Measurements from ENCODE around the gene SETD1A. TPM values are rescaled to one million over a fixed set of nuclear protein-coding genes. Genes with fewer than 3 reads are reported as not detected.

SETD1A gene
- total and polyA plus RNA-seq, 2 of the 8 experiments (the other 6 are each of a cell fraction or from before 2014, with no cell fraction given) = 4.8 to 29.0 TPM

DNA sequence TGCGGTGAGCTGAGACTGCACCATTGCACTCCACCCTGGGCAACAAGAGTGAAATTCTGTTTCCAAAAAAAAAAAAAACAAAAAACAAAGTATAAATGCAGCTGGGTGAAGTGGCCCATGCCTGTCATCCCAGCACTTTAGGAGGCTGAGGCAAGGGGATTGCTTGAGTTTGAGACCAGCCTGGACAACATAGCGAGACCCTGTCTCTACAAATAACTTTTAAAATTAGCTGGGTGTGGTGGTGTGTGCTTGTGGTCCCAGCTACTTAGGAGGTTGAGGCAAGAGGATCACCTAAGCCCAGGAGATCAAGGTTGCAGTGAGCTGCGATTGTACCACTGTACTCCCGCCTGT lies 65.7 kb downstream of the SETD1A start:
- Histone ChIP-seq H4K8ac (ENCODE audit: extremely low read depth, insufficient read depth, low read length) (no peak overlapping the region), H3K27me3 (replicated peaks in 1 of 4; ENCODE audit: control insufficient read depth in 3 of 4, extremely low read depth in 1 of 4, insufficient read depth in 3 of 4, low read length in 3 of 4) (no peaks in the 10 kb centered on the region), H2BK20ac (ENCODE audit: low read length) (no peak overlapping the region), H2BK12ac (ENCODE audit: low read depth, low read length) (no peak overlapping the region), H4K20me1 (replicated peaks in 1 of 2; ENCODE audit: control insufficient read depth in 1 of 2, insufficient read depth in 2 of 2, low read length in 2 of 2) (no peaks in the 10 kb centered on the region), H2AFZ (ENCODE audit: low read length) (no peak overlapping the region), H2BK5ac (ENCODE audit: low read depth, low read length) (no peak overlapping the region), H3K79me1 (ENCODE audit: low read depth, low read length) (no peaks in the 10 kb centered on the region), H3K18ac (ENCODE audit: extremely low read depth, low read length) (no peak overlapping the region), H2AK5ac (ENCODE audit: low read depth, low read length) (no peak overlapping the region), H3K27ac (ENCODE audit: low read depth, low read length) (no peak overlapping the region), H3K4me1 (replicated peaks in 1 of 4; ENCODE audit: control insufficient read depth in 3 of 4, insufficient read depth in 4 of 4, low read length in 3 of 4) (no peaks in the 10 kb centered on the region), H3K36me3 (ENCODE audit: control insufficient read depth in 2 of 4, insufficient read depth in 4 of 4, low read length in 3 of 4) (no peaks in the 10 kb centered on the region), H3K14ac (ENCODE audit: insufficient read length) (no peak overlapping the region), H3K4ac (replicated peaks; ENCODE audit: insufficient read length, low read depth, low read length) (no peak overlapping the region), H3K23ac (ENCODE audit: insufficient read length) (no peak overlapping the region), H3K56ac (replicated peaks; ENCODE audit: insufficient read length, low read depth, low read length) (no peak overlapping the region), H2BK15ac (ENCODE audit: low read length) (no peak overlapping the region), H2BK120ac (replicated peaks; ENCODE audit: low read depth, low read length) (no peak overlapping the region), H3K79me2 (ENCODE audit: control insufficient read depth in 1 of 2, insufficient read depth in 2 of 2, low read length in 2 of 2) (no peaks in the 10 kb centered on the region), H4K5ac (ENCODE audit: insufficient read length, low read depth, low read length) (no peak overlapping the region), H3K23me2 (ENCODE audit: low read depth, low read length) (no peaks in the 10 kb centered on the region), H3K4me3 (ENCODE audit: extremely low read depth in 1 of 4, insufficient read depth in 2 of 4, low read depth in 3 of 4, low read length in 4 of 4) (no peak overlapping the region), H3K4me2 (ENCODE audit: insufficient read depth in 1 of 2, low read depth in 2 of 2, low read length in 2 of 2) (no peak overlapping the region), H4K91ac (replicated peaks; ENCODE audit: insufficient read length, low read length) (no peak overlapping the region), H3K9ac (replicated peaks in 1 of 4; ENCODE audit: extremely low read depth in 1 of 4, low read depth in 3 of 4, low read length in 3 of 4) (no peak overlapping the region), H3K9me3 (ENCODE audit: insufficient read depth in 2 of 2, low read depth in 1 of 2, low read length in 1 of 2) (no peaks in the 10 kb centered on the region)
- no peak for FAIRE-seq
- no peak for DNase-seq (ENCODE audit: low read depth in 1 of 2, low spot score in 2 of 2)
- POLR2A ChIA-PET (ENCODE audit: partially characterized antibody) = interaction anchor here (0.8 to 1.4 kb wide), 2 partner anchors 19 to 30 kb away, joined by 3 to 5 read pairs; no protein-coding TSS in a partner anchor
- 85% methylated on average over 4 of the region's 4 CpGs; no CpG with 5 or more reads in 1 of the 2 experiments for WGBS, 2 experiments (ENCODE audit: extremely low coverage in 1 of 2, insufficient coverage in 1 of 2, insufficient read length in 1 of 2, insufficient replicate concordance in 2 of 2, low coverage in 1 of 2, low lambda C conversion rate in 2 of 2, missing lambda C conversion rate in 1 of 2)
- CTCF ChIA-PET (ENCODE audit: partially characterized antibody) = interaction anchor here (0.8 to 2.1 kb wide), 4 partner anchors 19 to 837 kb away, joined by 3 to 4 read pairs (median 4); no protein-coding TSS in a partner anchor
- no peak for TF ChIP-seq POU5F1 (IDR thresholded peaks at IDR 0.05; ENCODE audit: low read depth, low read length)
- no peak for TF ChIP-seq HDAC6 (IDR thresholded peaks at IDR 0.05; ENCODE audit: low read depth, low read length)
- TF ChIP-seq, protein P1, sequence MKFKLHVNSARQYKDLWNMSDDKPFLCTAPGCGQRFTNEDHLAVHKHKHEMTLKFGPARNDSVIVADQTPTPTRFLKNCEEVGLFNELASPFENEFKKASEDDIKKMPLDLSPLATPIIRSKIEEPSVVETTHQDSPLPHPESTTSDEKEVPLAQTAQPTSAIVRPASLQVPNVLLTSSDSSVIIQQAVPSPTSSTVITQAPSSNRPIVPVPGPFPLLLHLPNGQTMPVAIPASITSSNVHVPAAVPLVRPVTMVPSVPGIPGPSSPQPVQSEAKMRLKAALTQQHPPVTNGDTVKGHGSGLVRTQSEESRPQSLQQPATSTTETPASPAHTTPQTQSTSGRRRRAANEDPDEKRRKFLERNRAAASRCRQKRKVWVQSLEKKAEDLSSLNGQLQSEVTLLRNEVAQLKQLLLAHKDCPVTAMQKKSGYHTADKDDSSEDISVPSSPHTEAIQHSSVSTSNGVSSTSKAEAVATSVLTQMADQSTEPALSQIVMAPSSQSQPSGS (IDR thresholded peaks at IDR 0.05; ENCODE audit: low read length) = no peak
- no peak for TF ChIP-seq TAF7 (optimal IDR thresholded peaks at IDR 0.05; ENCODE audit: borderline replicate concordance, low read depth, low read length)
- no peak for TF ChIP-seq CTBP2 (IDR thresholded peaks at IDR 0.05; ENCODE audit: borderline replicate concordance, insufficient read depth, insufficient read length, low read length)
- TF ChIP-seq CBX8 (IDR thresholded peaks at IDR 0.05; ENCODE audit: borderline replicate concordance, low read depth, low read length) = no peak
- no peak for TF ChIP-seq ZNF274 (IDR thresholded peaks at IDR 0.05; ENCODE audit: borderline replicate concordance, extremely low read depth, low read length)
- TF ChIP-seq, protein P2, sequence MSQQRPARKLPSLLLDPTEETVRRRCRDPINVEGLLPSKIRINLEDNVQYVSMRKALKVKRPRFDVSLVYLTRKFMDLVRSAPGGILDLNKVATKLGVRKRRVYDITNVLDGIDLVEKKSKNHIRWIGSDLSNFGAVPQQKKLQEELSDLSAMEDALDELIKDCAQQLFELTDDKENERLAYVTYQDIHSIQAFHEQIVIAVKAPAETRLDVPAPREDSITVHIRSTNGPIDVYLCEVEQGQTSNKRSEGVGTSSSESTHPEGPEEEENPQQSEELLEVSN (IDR thresholded peaks at IDR 0.05) = no peak
- TF ChIP-seq SAP30 (IDR thresholded peaks at IDR 0.05; ENCODE audit: insufficient read depth, insufficient replicate concordance, low read length) = no peak
- TF ChIP-seq RBBP5 (IDR thresholded peaks at IDR 0.05; ENCODE audit: borderline replicate concordance, low read depth, low read length) = no peak
- no peak for TF ChIP-seq CHD1 (IDR thresholded peaks at IDR 0.05; ENCODE audit: low read depth, low read length)

Data from H1 (cell line).